HEK293 (cell line): ENCODE data around the gene FTO.

Experiments used
- CTCF ChIA-PET: fragments of 350-600 bp; formaldehyde crosslinking; extraction: SDS; loops from one replicate; lab custom pipeline; 2021; ENCODE audit warnings: antibody characterized with exemption; lab: Yijun Ruan, JAX
- POLR2A ChIA-PET: fragments of 300-600 bp; formaldehyde crosslinking; extraction: SDS; loops from one replicate; lab custom pipeline; 2020; ENCODE audit warnings: antibody characterized with exemption, inconsistent platforms; lab: Yijun Ruan, JAX
- H3K27ac ChIP-seq: fragments of 200-500 bp; sonication (Bioruptor generic); 2 replicates; pipeline ENCODE4 v1.5.1; 2014; ENCODE audit warnings: low read depth, low read length, control low read depth, inconsistent platforms; ENCODE audit errors: extremely low read depth
- H3K36me3 ChIP-seq, 2 experiments: fragments of 200-500 bp in 1 of 2; sonication (Bioruptor generic) in 1 of 2; 1 replicate in 1 of 2; 2 replicates in 1 of 2; pipeline ENCODE4 v1.5.1; 2014 to 2017; ENCODE audit warnings: inconsistent platforms in 2 of 2, low read length in 2 of 2; ENCODE audit not compliant: control insufficient read depth in 2 of 2, insufficient read depth in 1 of 2
- H3K4me1 ChIP-seq: fragments of 200-500 bp; sonication (Bioruptor generic); 2 replicates; pipeline ENCODE4 v1.5.1; 2014; ENCODE audit warnings: mild to moderate bottlenecking, low read length, inconsistent platforms; ENCODE audit not compliant: control insufficient read depth, insufficient read depth
- H3K4me3 ChIP-seq: 2 replicates; pipeline ENCODE4 v1.5.1; 2011; ENCODE audit warnings: low read depth, mild to moderate bottlenecking, control low read depth, low read length, moderate library complexity
- H3K9me3 ChIP-seq: fragments of 200-500 bp; sonication (Bioruptor generic); 2 replicates; pipeline ENCODE4 v1.5.1; 2014; ENCODE audit warnings: low read depth, low read length, inconsistent platforms; ENCODE audit not compliant: control insufficient read depth, insufficient read depth
- EGR2 ChIP-seq: fragments of 450-650 bp; formaldehyde crosslinking; IDR thresholded peaks from 2 replicates; pipeline ENCODE4 v1.5.1; 2016; ENCODE audit warnings: low read depth, missing biosample characterization, missing genetic modification characterization
- GLIS1 ChIP-seq: fragments of 450-650 bp; formaldehyde crosslinking; IDR thresholded peaks from 2 replicates; pipeline ENCODE4 v1.5.1; 2016; ENCODE audit warnings: missing biosample characterization, missing genetic modification characterization
- HOXA7 ChIP-seq: sonication (generic); formaldehyde crosslinking; IDR thresholded peaks from 2 replicates; pipeline ENCODE4 v1.8.1; 2022; ENCODE audit warnings: missing genetic modification reagents, borderline replicate concordance
- HOXC10 ChIP-seq: sonication (generic); formaldehyde crosslinking; IDR thresholded peaks from 2 replicates; pipeline ENCODE4 v1.8.1; 2023; ENCODE audit warnings: mild to moderate bottlenecking, missing genetic modification reagents
- OVOL3 ChIP-seq: fragments of 450-650 bp; formaldehyde crosslinking; IDR thresholded peaks from 2 replicates; pipeline ENCODE4 v1.5.1; 2016; ENCODE audit warnings: missing biosample characterization, missing genetic modification characterization
- PRDM4 ChIP-seq: fragments of 450-650 bp; formaldehyde crosslinking; IDR thresholded peaks from 2 replicates; pipeline ENCODE4 v1.5.1; 2017; ENCODE audit warnings: missing biosample characterization, missing genetic modification characterization
- SP7 ChIP-seq: fragments of 450-650 bp; formaldehyde crosslinking; IDR thresholded peaks from 2 replicates; pipeline ENCODE4 v1.5.1; 2016; ENCODE audit warnings: missing biosample characterization, missing genetic modification characterization
- ZFP37 ChIP-seq: fragments of 450-650 bp; formaldehyde crosslinking; IDR thresholded peaks from 2 replicates; pipeline ENCODE4 v1.5.1; 2016; ENCODE audit warnings: missing biosample characterization, missing genetic modification characterization
- ZNF121 ChIP-seq: fragments of 450-650 bp; formaldehyde crosslinking; IDR thresholded peaks from 2 replicates; pipeline ENCODE4 v1.5.1; 2016; ENCODE audit warnings: missing biosample characterization, missing genetic modification characterization
- ZNF155 ChIP-seq: fragments of 450-650 bp; formaldehyde crosslinking; IDR thresholded peaks from 2 replicates; pipeline ENCODE4 v1.5.1; 2016; ENCODE audit warnings: missing biosample characterization, missing genetic modification characterization
- ZNF398 ChIP-seq: fragments of 450-650 bp; formaldehyde crosslinking; IDR thresholded peaks from 2 replicates; pipeline ENCODE4 v1.5.1; 2017; ENCODE audit warnings: missing biosample characterization, missing genetic modification characterization
- ZNF473 ChIP-seq: fragments of 450-650 bp; formaldehyde crosslinking; IDR thresholded peaks from 2 replicates; pipeline ENCODE4 v1.5.1; 2017; ENCODE audit warnings: missing biosample characterization, missing genetic modification characterization
- ZNF521 ChIP-seq: fragments of 450-650 bp; formaldehyde crosslinking; IDR thresholded peaks from 2 replicates; pipeline ENCODE4 v1.5.1; 2017; ENCODE audit warnings: missing biosample characterization, mild to moderate bottlenecking, missing genetic modification characterization
- ZNF530 ChIP-seq: fragments of 450-650 bp; formaldehyde crosslinking; IDR thresholded peaks from 2 replicates; pipeline ENCODE4 v1.5.1; 2016; ENCODE audit warnings: low read depth, missing biosample characterization, missing genetic modification characterization
- ZNF610 ChIP-seq: fragments of 450-650 bp; formaldehyde crosslinking; IDR thresholded peaks from 2 replicates; pipeline ENCODE4 v1.5.1; 2016; ENCODE audit warnings: missing biosample characterization, missing genetic modification characterization, borderline replicate concordance
- ZNF624 ChIP-seq: fragments of 450-650 bp; formaldehyde crosslinking; IDR thresholded peaks from 2 replicates; pipeline ENCODE4 v1.5.1; 2017; ENCODE audit warnings: missing biosample characterization, missing genetic modification characterization
- ZNF639 ChIP-seq: fragments of 450-650 bp; formaldehyde crosslinking; IDR thresholded peaks from 2 replicates; pipeline ENCODE4 v1.5.1; 2016; ENCODE audit warnings: missing biosample characterization, missing genetic modification characterization
- ZNF76 ChIP-seq: fragments of 450-650 bp; formaldehyde crosslinking; IDR thresholded peaks from 2 replicates; pipeline ENCODE4; 2016; ENCODE audit warnings: low read depth, missing biosample characterization, missing genetic modification characterization, borderline replicate concordance
- TF ChIP-seq, protein P1 (sequence below): fragments of 450-650 bp; formaldehyde crosslinking; IDR thresholded peaks from 2 replicates; pipeline ENCODE4 v1.5.1; 2016; ENCODE audit warnings: missing biosample characterization, missing genetic modification characterization
- TF ChIP-seq, protein P2 (sequence below): fragments of 450-650 bp; formaldehyde crosslinking; IDR thresholded peaks from 2 replicates; pipeline ENCODE4; 2016; ENCODE audit warnings: missing biosample characterization, missing genetic modification characterization
- TF ChIP-seq, protein P3 (sequence below): fragments of 450-650 bp; formaldehyde crosslinking; IDR thresholded peaks from 2 replicates; pipeline ENCODE4 v1.5.1; 2016; ENCODE audit warnings: missing biosample characterization, missing genetic modification characterization, low read depth

Gene FTO

GRCh38 chr16:54061454-54061853, 357.5 kb downstream of the FTO start:
- no peak overlapping the region for H3K27ac ChIP-seq
- no peaks in the 10 kb centered on the region for H3K9me3 ChIP-seq
- ChIA-PET CTCF (no interaction called here), POLR2A (no interaction called here)
- no peaks in the 10 kb centered on the region for H3K36me3 ChIP-seq
- no peak overlapping the region for H3K4me3 ChIP-seq
- TF ChIP-seq, protein P1, sequence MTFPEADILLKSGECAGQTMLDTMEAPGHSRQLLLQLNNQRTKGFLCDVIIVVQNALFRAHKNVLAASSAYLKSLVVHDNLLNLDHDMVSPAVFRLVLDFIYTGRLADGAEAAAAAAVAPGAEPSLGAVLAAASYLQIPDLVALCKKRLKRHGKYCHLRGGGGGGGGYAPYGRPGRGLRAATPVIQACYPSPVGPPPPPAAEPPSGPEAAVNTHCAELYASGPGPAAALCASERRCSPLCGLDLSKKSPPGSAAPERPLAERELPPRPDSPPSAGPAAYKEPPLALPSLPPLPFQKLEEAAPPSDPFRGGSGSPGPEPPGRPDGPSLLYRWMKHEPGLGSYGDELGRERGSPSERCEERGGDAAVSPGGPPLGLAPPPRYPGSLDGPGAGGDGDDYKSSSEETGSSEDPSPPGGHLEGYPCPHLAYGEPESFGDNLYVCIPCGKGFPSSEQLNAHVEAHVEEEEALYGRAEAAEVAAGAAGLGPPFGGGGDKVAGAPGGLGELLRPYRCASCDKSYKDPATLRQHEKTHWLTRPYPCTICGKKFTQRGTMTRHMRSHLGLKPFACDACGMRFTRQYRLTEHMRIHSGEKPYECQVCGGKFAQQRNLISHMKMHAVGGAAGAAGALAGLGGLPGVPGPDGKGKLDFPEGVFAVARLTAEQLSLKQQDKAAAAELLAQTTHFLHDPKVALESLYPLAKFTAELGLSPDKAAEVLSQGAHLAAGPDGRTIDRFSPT (tag by site-specific recombination): no peak
- TF ChIP-seq ZNF639 (tag by site-specific recombination) (no peak), ZNF624 (tag by site-specific recombination) (no peak), SP7 (no peak), EGR2 (no peak), ZNF530 (tag by site-specific recombination) (no peak), GLIS1 (no peak), ZNF76 (tag by site-specific recombination) (no peak), ZNF473 (tag by site-specific recombination) (no peak), ZFP37 (tag by site-specific recombination) (no peak), HOXA7 (CRISPR knock-in tag) (no peak)
- TF ChIP-seq, protein P2, sequence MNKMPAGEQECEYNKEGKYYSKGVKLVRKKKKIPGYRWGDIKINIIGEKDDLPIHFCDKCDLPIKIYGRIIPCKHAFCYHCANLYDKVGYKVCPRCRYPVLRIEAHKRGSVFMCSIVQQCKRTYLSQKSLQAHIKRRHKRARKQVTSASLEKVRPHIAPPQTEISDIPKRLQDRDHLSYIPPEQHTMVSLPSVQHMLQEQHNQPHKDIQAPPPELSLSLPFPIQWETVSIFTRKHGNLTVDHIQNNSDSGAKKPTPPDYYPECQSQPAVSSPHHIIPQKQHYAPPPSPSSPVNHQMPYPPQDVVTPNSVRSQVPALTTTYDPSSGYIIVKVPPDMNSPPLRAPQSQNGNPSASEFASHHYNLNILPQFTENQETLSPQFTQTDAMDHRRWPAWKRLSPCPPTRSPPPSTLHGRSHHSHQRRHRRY (tag by site-specific recombination): no peak
- TF ChIP-seq, protein P3, sequence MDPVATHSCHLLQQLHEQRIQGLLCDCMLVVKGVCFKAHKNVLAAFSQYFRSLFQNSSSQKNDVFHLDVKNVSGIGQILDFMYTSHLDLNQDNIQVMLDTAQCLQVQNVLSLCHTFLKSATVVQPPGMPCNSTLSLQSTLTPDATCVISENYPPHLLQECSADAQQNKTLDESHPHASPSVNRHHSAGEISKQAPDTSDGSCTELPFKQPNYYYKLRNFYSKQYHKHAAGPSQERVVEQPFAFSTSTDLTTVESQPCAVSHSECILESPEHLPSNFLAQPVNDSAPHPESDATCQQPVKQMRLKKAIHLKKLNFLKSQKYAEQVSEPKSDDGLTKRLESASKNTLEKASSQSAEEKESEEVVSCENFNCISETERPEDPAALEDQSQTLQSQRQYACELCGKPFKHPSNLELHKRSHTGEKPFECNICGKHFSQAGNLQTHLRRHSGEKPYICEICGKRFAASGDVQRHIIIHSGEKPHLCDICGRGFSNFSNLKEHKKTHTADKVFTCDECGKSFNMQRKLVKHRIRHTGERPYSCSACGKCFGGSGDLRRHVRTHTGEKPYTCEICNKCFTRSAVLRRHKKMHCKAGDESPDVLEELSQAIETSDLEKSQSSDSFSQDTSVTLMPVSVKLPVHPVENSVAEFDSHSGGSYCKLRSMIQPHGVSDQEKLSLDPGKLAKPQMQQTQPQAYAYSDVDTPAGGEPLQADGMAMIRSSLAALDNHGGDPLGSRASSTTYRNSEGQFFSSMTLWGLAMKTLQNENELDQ (tag by site-specific recombination): no peak
- peaks cover 8% of the 10 kb centered on the region for H3K4me1 ChIP-seq

DNA sequence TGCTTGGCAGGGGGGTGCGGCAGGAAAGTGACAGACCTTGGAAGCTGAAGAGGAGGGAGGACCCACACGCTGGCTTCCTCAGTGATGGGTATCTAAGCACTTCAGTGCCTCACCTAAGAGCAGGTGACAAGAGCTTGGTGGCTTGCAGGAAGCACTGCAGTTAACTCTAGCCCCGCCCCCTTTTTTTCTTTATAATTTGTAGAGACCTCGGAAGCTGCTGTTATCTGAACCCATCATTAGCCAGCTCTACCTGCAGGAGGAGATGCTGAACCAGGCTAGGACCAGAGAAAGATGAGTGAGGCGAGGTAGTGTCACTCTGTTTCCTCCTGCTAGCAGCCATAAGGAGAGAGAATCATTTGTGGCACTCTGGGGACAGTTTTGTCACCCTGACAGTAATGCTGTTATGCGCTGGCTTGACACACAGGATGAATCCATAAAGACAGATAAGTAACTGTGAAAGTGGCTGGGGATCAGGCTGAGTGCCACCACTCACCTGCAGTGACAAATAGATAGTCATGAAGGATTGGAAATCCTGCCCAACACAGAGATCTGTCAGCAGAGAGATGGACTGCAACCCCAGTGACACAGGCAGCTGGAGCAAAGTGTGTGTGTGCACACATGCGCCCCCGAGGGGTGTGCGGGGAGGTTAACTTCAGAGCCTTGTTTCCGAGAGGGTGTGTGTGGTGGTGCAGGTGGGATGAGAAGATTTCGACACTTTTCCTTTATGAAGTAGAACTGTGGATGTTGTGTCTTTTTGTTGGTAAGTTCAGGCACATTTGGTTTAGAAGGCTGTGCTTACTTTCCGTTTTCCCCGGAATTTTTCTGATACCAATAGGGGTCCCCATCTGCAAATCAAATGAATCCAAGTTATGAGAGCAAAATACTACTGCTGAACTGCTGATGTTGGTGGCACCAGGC, 358.7 kb downstream of the FTO start:
- no peak overlapping the region for H3K27ac ChIP-seq
- CTCF ChIA-PET: no interaction called here
- POLR2A ChIA-PET: no interaction called here
- H3K9me3 ChIP-seq: no peaks in the 10 kb centered on the region
- no peaks in the 10 kb centered on the region for H3K36me3 ChIP-seq
- H3K4me3 ChIP-seq: no peak overlapping the region
- peaks cover 15% of the 10 kb centered on the region for H3K4me1 ChIP-seq
- no peak for TF ChIP-seq ZNF155 (tag by site-specific recombination)
- no peak for TF ChIP-seq HOXC10 (CRISPR knock-in tag)
- TF ChIP-seq ZNF121 (tag by site-specific recombination): no peak
- no peak for TF ChIP-seq OVOL3 (tag by site-specific recombination)
- TF ChIP-seq PRDM4 (tag by site-specific recombination): no peak
- TF ChIP-seq ZNF521: no peak
- TF ChIP-seq ZNF398 (tag by site-specific recombination): no peak
- TF ChIP-seq ZNF610: no peak
